SK-N-SH treated with all-trans-retinoic acid at 6 μM for 48 hours (cell line): ENCODE data around the gene MXRA7.

Source experiments
- ATAC-seq: fragments of 200-7000 bp; cut with Tn5 transposase; 3 replicates; pipeline ENCODE4 v1.9.1; 2020; ENCODE audit warnings: mild to moderate bottlenecking, moderate library complexity
- ARNTL ChIP-seq: fragments of 450-650 bp; formaldehyde crosslinking; IDR thresholded peaks from 2 replicates; pipeline ENCODE4 v1.5.0; 2020; ENCODE audit warnings: low read depth, mild to moderate bottlenecking, moderate library complexity, borderline replicate concordance
- CREB5 ChIP-seq: fragments of 250-450 bp; sonication (Bioruptor Pico); IDR thresholded peaks from 2 replicates; pipeline ENCODE4 v1.5.1; 2020; ENCODE audit warnings: low read depth, mild to moderate bottlenecking, moderate library complexity
- CSDC2 ChIP-seq: fragments of 250-450 bp; sonication (Bioruptor Pico); IDR thresholded peaks from 2 replicates; pipeline ENCODE4 v1.5.0; 2020; ENCODE audit warnings: mild to moderate bottlenecking, moderate library complexity
- CSRNP3 ChIP-seq: fragments of 250-450 bp; sonication (Bioruptor Pico); IDR thresholded peaks from 2 replicates; pipeline ENCODE4 v1.5.1; 2021; ENCODE audit warnings: mild to moderate bottlenecking, moderate library complexity
- ESRRG ChIP-seq: fragments of 250-450 bp; sonication (Bioruptor Pico); IDR thresholded peaks from 2 replicates; pipeline ENCODE4 v1.6.1; 2021; ENCODE audit warnings: mild to moderate bottlenecking
- GLIS3 ChIP-seq: fragments of 250-450 bp; sonication (Bioruptor Pico); IDR thresholded peaks from 2 replicates; pipeline ENCODE4 v1.5.0; 2020; ENCODE audit warnings: mild to moderate bottlenecking, moderate library complexity
- OSR1 ChIP-seq: fragments of 250-450 bp; sonication (Bioruptor Pico); IDR thresholded peaks from 2 replicates; pipeline ENCODE4 v1.8.0; 2022; ENCODE audit warnings: moderate library complexity, mild to moderate bottlenecking, inconsistent platforms
- PATZ1 ChIP-seq: fragments of 250-450 bp; sonication (Bioruptor Pico); IDR thresholded peaks from 2 replicates; pipeline ENCODE4 v1.8.0; 2020; ENCODE audit warnings: mild to moderate bottlenecking, moderate library complexity, borderline replicate concordance
- POU6F1 ChIP-seq: fragments of 250-450 bp; sonication (Bioruptor Pico); IDR thresholded peaks from 2 replicates; pipeline ENCODE4 v1.8.0; 2021; ENCODE audit warnings: low read depth, mild to moderate bottlenecking, moderate library complexity, borderline replicate concordance
- PPARA ChIP-seq: fragments of 250-450 bp; sonication (Bioruptor Pico); IDR thresholded peaks from 2 replicates; pipeline ENCODE4 v1.5.0; 2020; ENCODE audit warnings: mild to moderate bottlenecking, borderline replicate concordance
- RARB ChIP-seq: fragments of 250-450 bp; sonication (Bioruptor Pico); IDR thresholded peaks from 2 replicates; pipeline ENCODE4 v1.8.0; 2021; ENCODE audit warnings: mild to moderate bottlenecking, moderate library complexity
- SNAI2 ChIP-seq: fragments of 250-450 bp; sonication (Bioruptor Pico); IDR thresholded peaks from 2 replicates; pipeline ENCODE4 v1.5.0; 2020; ENCODE audit warnings: mild to moderate bottlenecking, moderate library complexity
- TCF4 ChIP-seq: fragments of 250-450 bp; sonication (Bioruptor Pico); IDR thresholded peaks from 2 replicates; pipeline ENCODE4 v1.8.0; 2021; ENCODE audit warnings: mild to moderate bottlenecking, moderate library complexity, borderline replicate concordance
- TOX ChIP-seq: fragments of 250-450 bp; sonication (Bioruptor Pico); IDR thresholded peaks from 2 replicates; pipeline ENCODE4 v1.8.0; 2021; ENCODE audit warnings: mild to moderate bottlenecking, moderate library complexity, borderline replicate concordance
- TSHZ2 ChIP-seq: fragments of 250-450 bp; sonication (Bioruptor Pico); IDR thresholded peaks from 2 replicates; pipeline ENCODE4 v1.5.0; 2020; ENCODE audit warnings: mild to moderate bottlenecking, moderate library complexity
- ZC3H10 ChIP-seq: fragments of 250-450 bp; sonication (Bioruptor Pico); IDR thresholded peaks from 2 replicates; pipeline ENCODE4 v1.5.1; 2021; ENCODE audit warnings: mild to moderate bottlenecking, moderate library complexity
- ZFP3 ChIP-seq: fragments of 250-450 bp; sonication (Bioruptor Pico); IDR thresholded peaks from 2 replicates; pipeline ENCODE4 v1.5.0; 2020; ENCODE audit warnings: mild to moderate bottlenecking, moderate library complexity
- ZFP30 ChIP-seq: fragments of 450-650 bp; formaldehyde crosslinking; IDR thresholded peaks from 2 replicates; pipeline ENCODE4 v1.5.0; 2022; ENCODE audit warnings: mild to moderate bottlenecking, moderate library complexity
- ZNF70 ChIP-seq: fragments of 450-650 bp; formaldehyde crosslinking; IDR thresholded peaks from 2 replicates; pipeline ENCODE4 v1.5.0; 2020; ENCODE audit warnings: mild to moderate bottlenecking, moderate library complexity
- ZNF8 ChIP-seq: fragments of 450-650 bp; formaldehyde crosslinking; IDR thresholded peaks from 2 replicates; pipeline ENCODE4 v1.5.0; 2020; ENCODE audit warnings: mild to moderate bottlenecking, moderate library complexity

MXRA7 gene

GRCh38 chr17:76643553-76644148 is 67.1 kb downstream of the MXRA7 start, which contains the start of gene ST6GALNAC1:
Gene ST6GALNAC1, minus strand, starts transcription at chr17:76643757. Its CDS starts 119 bp downstream, at chr17:76643638.
- no peak for ATAC-seq
- TF ChIP-seq PPARA (CRISPR knock-in tag), result no peak
- TF ChIP-seq TCF4 (CRISPR knock-in tag), result no peak

GRCh38 chr17:76642994-76643393 is 67.8 kb downstream of the MXRA7 start:
- no peak for ATAC-seq
- TF ChIP-seq PATZ1 (CRISPR knock-in tag) (no peak), OSR1 (CRISPR knock-in tag) (no peak), CSDC2 (CRISPR knock-in tag) (no peak), ZC3H10 (CRISPR knock-in tag) (no peak), PPARA (CRISPR knock-in tag) (no peak)
- TF ChIP-seq, all 23 proteins: peak for 0

GRCh38 chr17:76642032-76642561 is 68.7 kb downstream of the MXRA7 start:
- ATAC-seq, result no peak
- TF ChIP-seq OSR1 (CRISPR knock-in tag) (no peak), RARB (CRISPR knock-in tag) (no peak), ZFP30 (CRISPR knock-in tag) (no peak), ZC3H10 (CRISPR knock-in tag) (no peak), CSDC2 (CRISPR knock-in tag) (no peak), ZNF8 (CRISPR knock-in tag) (no peak), TCF4 (CRISPR knock-in tag) (no peak), ZFP3 (CRISPR knock-in tag) (no peak), PATZ1 (CRISPR knock-in tag) (no peak), POU6F1 (CRISPR knock-in tag) (no peak), CSRNP3 (no peak), SNAI2 (no peak), TSHZ2 (CRISPR knock-in tag) (no peak), GLIS3 (CRISPR knock-in tag) (no peak), TOX (no peak), CREB5 (CRISPR knock-in tag) (no peak), ZNF70 (CRISPR knock-in tag) (no peak), ARNTL (no peak), ESRRG (CRISPR knock-in tag) (no peak), PPARA (CRISPR knock-in tag) (no peak)
